ENCODE results near the gene ETV4.

ETV4 gene

GRCh38 chr17:43548689-43549379 is 2.7 kb upstream of the ETV4 start:
- DNase-seq (ENCODE audit: low read depth), result no peak
- H3K4me3 ChIP-seq (ENCODE audit: low read depth, low read length), result no peak overlapping the region

GRCh38 chr17:43547659-43548256 is 1.6 kb upstream of the ETV4 start:
- DNase-seq (ENCODE audit: low read depth), result no peak

GRCh38 chr17:43547189-43547550 is 1.0 kb upstream of the ETV4 start:
- DNase-seq (ENCODE audit: low read depth), result no peak
- no peak overlapping the region for H3K4me3 ChIP-seq (ENCODE audit: low read depth, low read length)

More at GRCh38 chr17:43547659-43548256, 1.6 kb upstream of the ETV4 start:
- H3K4me3 ChIP-seq (ENCODE audit: low read depth, low read length), result no peak overlapping the region

GRCh38 chr17:43545383-43545632 is 832 bp downstream of the ETV4 start:
- H3K4me3 ChIP-seq (ENCODE audit: low read depth, low read length), result peak overlapping the region; percentile 66
- no peak for DNase-seq (ENCODE audit: low read depth)

GRCh38 chr17:43543771-43544575 is 2.2 kb downstream of the ETV4 start:
- peak overlapping the region; percentile 66 for H3K4me3 ChIP-seq (ENCODE audit: low read depth, low read length)
- DNase-seq (ENCODE audit: low read depth), result no peak

GRCh38 chr17:43543300-43543699 is 2.8 kb downstream of the ETV4 start:
- DNase-seq (ENCODE audit: low read depth), result no peak
- no peak overlapping the region for H3K4me3 ChIP-seq (ENCODE audit: low read depth, low read length)

- H3K4me3 ChIP-seq (ENCODE audit: low read depth, low read length), result no peak overlapping the region
- no peak for DNase-seq (ENCODE audit: low read depth)
These were observed 3.3 kb downstream of the ETV4 start for GRCh38 chr17:43542859-43543258.

GRCh38 chr17:43540821-43541674 is 5.1 kb downstream of the ETV4 start:
- DNase-seq (ENCODE audit: low read depth), result no peak
- H3K4me3 ChIP-seq (ENCODE audit: low read depth, low read length), result no peak overlapping the region

GRCh38 chr17:43536236-43536992 is 9.7 kb downstream of the ETV4 start:
- no peak overlapping the region for H3K4me3 ChIP-seq (ENCODE audit: low read depth, low read length)
- peak; percentile 86 for DNase-seq (ENCODE audit: low read depth)

GRCh38 chr17:43534909-43535308 is 11.2 kb downstream of the ETV4 start:
- H3K4me3 ChIP-seq (ENCODE audit: low read depth, low read length), result no peak overlapping the region
- DNase-seq (ENCODE audit: low read depth), result no peak

- H3K4me3 ChIP-seq (ENCODE audit: low read depth, low read length), result no peak overlapping the region
- no peak for DNase-seq (ENCODE audit: low read depth)
These were observed 12.4 kb downstream of the ETV4 start for GRCh38 chr17:43533699-43534098.

GRCh38 chr17:43532581-43532980 is 13.6 kb downstream of the ETV4 start:
- H3K4me3 ChIP-seq (ENCODE audit: low read depth, low read length), result no peak overlapping the region
- no peak for DNase-seq (ENCODE audit: low read depth)

GRCh38 chr17:43531955-43532354 is 14.2 kb downstream of the ETV4 start:
- H3K4me3 ChIP-seq (ENCODE audit: low read depth, low read length), result no peak overlapping the region
- DNase-seq (ENCODE audit: low read depth), result no peak

- peak overlapping the region; percentile 29 for H3K4me3 ChIP-seq (ENCODE audit: low read depth, low read length)
- DNase-seq (ENCODE audit: low read depth), result no peak
These were observed 15.1 kb downstream of the ETV4 start for GRCh38 chr17:43531082-43531378.

- peak overlapping the region; percentile 29 for H3K4me3 ChIP-seq (ENCODE audit: low read depth, low read length)
- peak; percentile 79 for DNase-seq (ENCODE audit: low read depth)
These were observed 15.7 kb downstream of the ETV4 start for GRCh38 chr17:43530288-43531081.

GRCh38 chr17:43529947-43530287 is 16.2 kb downstream of the ETV4 start:
- no peak for DNase-seq (ENCODE audit: low read depth)
- H3K4me3 ChIP-seq (ENCODE audit: low read depth, low read length), result no peak overlapping the region

- no peak overlapping the region for H3K4me3 ChIP-seq (ENCODE audit: low read depth, low read length)
- DNase-seq (ENCODE audit: low read depth), result no peak
These were observed 16.9 kb downstream of the ETV4 start for GRCh38 chr17:43528988-43529814.
